ENCODE measurements around the gene BTF3L4.

Gene BTF3L4

DNA sequence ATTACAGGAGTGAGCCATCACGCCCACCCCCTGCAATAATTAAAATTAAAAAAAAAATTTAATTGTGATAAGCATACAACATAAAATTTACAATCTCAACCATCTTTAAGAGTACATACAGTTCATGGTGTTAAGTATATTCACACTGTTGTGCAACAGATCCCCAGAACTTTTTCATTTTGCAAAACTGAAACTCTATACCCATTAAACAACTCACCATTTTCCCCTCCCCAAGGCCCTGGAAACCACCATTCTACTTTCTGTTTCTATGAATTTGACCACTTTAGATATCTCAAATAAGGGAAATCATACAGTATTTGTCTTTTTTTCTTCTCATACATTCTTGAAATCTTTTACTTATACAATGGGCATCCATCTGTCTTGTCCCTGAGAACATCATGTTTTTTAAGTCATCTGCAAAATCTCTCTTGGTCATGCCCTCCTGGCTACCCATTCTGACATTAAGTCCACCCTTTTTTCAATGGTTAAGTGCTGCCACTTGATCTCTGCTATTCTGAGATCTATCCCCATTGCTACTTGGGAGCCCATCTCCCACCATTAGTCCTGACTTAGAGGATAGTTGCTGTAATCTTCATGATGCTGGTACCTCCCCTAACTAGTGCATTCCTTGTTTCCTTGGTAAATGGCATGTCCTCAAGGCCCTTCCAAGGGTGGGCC lies 46.4 kb downstream of the BTF3L4 start:
- no peak for DNase-seq
- in situ Hi-C loops (cut with HindIII; ENCODE audit: low pct_ligation_motif_present, low pct_unique_long_range_greater_than_20kb, low sequenced_read_pairs) = no loop called here

DNA sequence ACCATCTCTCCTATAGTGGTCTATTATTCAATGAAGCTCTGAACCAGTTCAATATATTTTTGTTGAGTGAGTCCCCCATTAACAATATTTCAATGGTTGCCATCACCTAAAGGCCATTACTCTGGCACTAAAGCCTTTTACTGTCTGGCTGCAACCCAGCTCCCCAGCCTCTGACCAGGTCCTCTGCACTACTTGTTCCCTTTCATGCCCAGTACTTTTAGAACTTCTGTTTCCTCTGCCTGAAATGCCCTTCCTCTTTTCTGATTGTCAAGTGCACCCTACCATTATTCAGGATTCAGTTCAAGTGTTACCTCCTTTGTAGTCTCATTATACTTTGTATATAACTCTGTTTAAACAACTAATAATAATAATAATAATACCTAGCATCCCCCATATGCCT lies 55.4 kb downstream of the BTF3L4 start:
- in situ Hi-C loops (cut with HindIII; ENCODE audit: low pct_ligation_motif_present, low pct_unique_long_range_greater_than_20kb, low sequenced_read_pairs) = no loop called here
- DNase-seq = no peak

GRCh38 chr1:52112489-52112888 lies 56.4 kb downstream of the BTF3L4 start:
- DNase-seq = no peak
- in situ Hi-C loops (cut with HindIII; ENCODE audit: low pct_ligation_motif_present, low pct_unique_long_range_greater_than_20kb, low sequenced_read_pairs) = no loop called here

GRCh38 chr1:52119301-52120079 lies 63.4 kb downstream of the BTF3L4 start:
- in situ Hi-C loops (cut with HindIII; ENCODE audit: low pct_ligation_motif_present, low pct_unique_long_range_greater_than_20kb, low sequenced_read_pairs) = no loop called here
- no peak for DNase-seq

GRCh38 chr1:52122384-52122783 lies 66.3 kb downstream of the BTF3L4 start:
- no peak for DNase-seq
- in situ Hi-C loops (cut with HindIII; ENCODE audit: low pct_ligation_motif_present, low pct_unique_long_range_greater_than_20kb, low sequenced_read_pairs) = no loop called here

- in situ Hi-C loops (cut with HindIII; ENCODE audit: low pct_ligation_motif_present, low pct_unique_long_range_greater_than_20kb, low sequenced_read_pairs) = no loop called here
- DNase-seq = no peak
Observed at GRCh38 chr1:52123622-52124021, 67.5 kb downstream of the BTF3L4 start.

DNA sequence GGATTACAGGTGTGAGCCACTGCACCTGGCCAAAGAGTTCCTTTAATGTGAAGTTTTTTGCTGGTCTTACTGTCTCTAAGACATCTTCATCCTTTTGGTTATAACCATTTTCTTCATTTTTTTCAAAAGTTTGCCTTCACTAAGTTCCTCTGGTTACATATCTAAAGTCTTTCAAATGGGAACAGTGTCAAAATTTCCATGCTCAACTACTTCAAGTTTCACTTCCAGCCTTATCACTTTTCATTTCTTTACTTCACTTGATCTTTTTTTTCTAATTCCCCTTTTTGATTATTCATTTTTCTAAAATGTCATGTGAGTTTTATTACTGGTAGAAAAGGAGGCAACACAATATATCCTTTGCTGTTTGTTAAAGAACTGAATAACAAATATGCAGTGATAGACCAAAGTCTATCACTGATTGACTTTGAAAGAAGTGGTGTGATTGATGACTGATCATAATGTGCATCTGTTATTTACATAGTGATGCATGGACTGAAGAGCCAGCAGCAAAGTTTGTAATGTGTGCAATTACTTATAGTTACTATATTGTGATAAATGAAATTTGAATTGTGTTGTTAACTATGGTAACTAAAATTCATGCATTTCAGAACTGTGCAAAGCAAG lies 69.8 kb downstream of the BTF3L4 start:
- in situ Hi-C loops (cut with HindIII; ENCODE audit: low pct_ligation_motif_present, low pct_unique_long_range_greater_than_20kb, low sequenced_read_pairs) = no loop called here

DNA sequence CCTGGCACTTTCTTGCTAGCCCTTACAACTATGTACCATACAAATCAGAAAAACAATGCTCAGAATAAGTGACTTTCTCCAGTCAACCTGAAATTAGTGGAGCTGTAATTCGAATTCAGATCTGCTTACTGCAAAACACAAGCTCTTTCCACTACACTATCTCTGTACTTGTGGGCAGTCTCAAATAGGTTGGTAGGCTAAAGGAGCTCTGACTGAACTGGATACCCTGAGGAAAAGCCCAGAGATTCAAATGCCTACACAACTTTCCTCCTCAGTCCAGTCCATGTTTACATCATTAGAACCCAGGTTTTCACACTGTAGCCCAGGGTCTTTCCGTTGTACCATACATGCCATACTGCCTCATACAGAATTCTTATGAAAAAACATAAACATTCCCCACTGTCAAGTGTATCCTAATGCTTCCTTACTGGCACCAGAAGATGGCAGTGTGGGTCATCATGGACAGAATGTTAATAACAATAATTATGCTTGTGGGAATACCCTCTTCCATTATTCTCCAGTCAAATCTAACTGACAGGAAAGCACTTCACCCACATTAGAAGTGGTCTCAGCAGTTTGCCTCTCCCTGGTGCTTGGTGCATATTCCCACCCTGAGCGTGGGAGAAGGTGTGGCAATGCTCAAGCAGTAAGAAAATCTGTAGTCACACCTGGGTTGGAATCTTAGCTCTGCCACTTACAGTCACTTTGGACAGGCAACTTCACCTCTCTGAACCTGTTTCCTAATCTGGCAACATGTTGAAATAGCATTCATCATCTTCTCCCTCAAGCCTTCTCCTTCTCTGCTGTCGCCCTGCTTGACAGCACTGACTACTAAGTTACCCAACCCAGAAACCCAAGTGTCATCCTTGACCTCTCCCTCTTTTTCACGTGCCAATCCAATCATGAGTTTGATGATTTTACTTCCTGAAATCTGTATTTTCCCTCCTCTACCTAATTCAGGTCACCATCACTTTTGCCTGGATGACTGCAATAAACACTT lies 71.4 kb downstream of the BTF3L4 start:
- in situ Hi-C loops (cut with HindIII; ENCODE audit: low pct_ligation_motif_present, low pct_unique_long_range_greater_than_20kb, low sequenced_read_pairs) = no loop called here
- DNase-seq = peak; percentile 45

More for the DNA sequence above, 69.8 kb downstream of the BTF3L4 start:
- no peak for DNase-seq

- peak; percentile 42 for DNase-seq
- in situ Hi-C loops (cut with HindIII; ENCODE audit: low pct_ligation_motif_present, low pct_unique_long_range_greater_than_20kb, low sequenced_read_pairs) = no loop called here
Observed at GRCh38 chr1:52139817-52140540, 83.9 kb downstream of the BTF3L4 start.

All from ACHN (cell line).